SU-DHL-6 (cell line): Measurements from ENCODE around the gene CD33.

ENCODE experiments used
- CTCF ChIP-seq: fragments of 200-600 bp; sonication (generic); IDR thresholded peaks from one replicate; pipeline ENCODE4 v1.5.1; 2017; ENCODE audit warnings: antibody characterized with exemption, mild to moderate bottlenecking, low read length, moderate library complexity; ENCODE audit not compliant: insufficient read depth, poor library complexity, severe bottlenecking
- EZH2phosphoT487 ChIP-seq: fragments of 200-600 bp; sonication (generic), shearing (Covaris generic); conservative IDR thresholded peaks from 2 replicates; pipeline ENCODE4 v1.6.1; 2018; ENCODE audit warnings: mild to moderate bottlenecking, antibody characterized with exemption, low read length, moderate library complexity, mixed read lengths

GRCh38 chr19:51253088-51253806 lies 28.4 kb downstream of the CD33 start:
- TF ChIP-seq CTCF (no peak), EZH2phosphoT487 (no peak)
